ENCODE data around the gene BACH2. TPM values are rescaled to one million over a fixed set of nuclear protein-coding genes. Genes with fewer than 3 reads are reported as not detected.
"Not testable (repeated sequence)": the region's sequence is repeated elsewhere in the genome, so short reads cannot be mapped to it uniquely, and the experiment has no call there.

The BACH2 gene
- total and polyA plus RNA-seq, 2 of the 4 experiments (the other 2 are of a cell fraction): 1.3 to 1.4 TPM

DNA sequence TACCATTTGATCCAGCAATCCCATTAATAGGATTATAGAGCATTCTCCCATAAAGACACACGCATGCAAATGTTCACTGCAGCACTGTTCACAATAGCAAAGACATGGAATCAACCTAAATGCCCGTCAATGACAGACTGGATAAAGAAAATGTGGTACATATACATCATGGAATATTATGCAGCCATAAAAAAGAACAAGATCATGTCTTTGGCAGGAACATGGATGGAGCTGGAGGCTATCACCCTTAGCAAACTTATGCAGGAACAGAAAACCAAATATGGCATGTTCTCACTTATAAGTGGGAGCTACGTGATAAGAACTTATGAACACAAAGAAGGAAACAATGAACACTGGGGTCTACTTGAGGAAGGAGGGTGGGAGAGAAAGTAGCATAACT is 180.5 kb downstream of the BACH2 start:
- H2BK5ac ChIP-seq (ENCODE audit: low read depth, low read length, poor library complexity, severe bottlenecking); H2AK5ac ChIP-seq (ENCODE audit: low read depth, low read length); H3K14ac ChIP-seq (replicated peaks; ENCODE audit: low read depth, low read length); H3K4me1 ChIP-seq (ENCODE audit: control insufficient read depth, insufficient read depth, low read length); H2AFZ ChIP-seq (replicated peaks; ENCODE audit: low read length, poor library complexity); H2BK120ac ChIP-seq (ENCODE audit: low read depth, low read length); H2BK20ac ChIP-seq (ENCODE audit: low read depth, low read length); CTCF ChIA-PET; H2BK15ac ChIP-seq (ENCODE audit: low read depth, low read length); H3K56ac ChIP-seq (ENCODE audit: extremely low read depth, insufficient read depth, low read length); H4K20me1 ChIP-seq (ENCODE audit: insufficient read depth, low read length); H3K9ac ChIP-seq (ENCODE audit: low read depth, low read length); H4K91ac ChIP-seq (ENCODE audit: insufficient read depth, low read depth, low read length); H3K4me2 ChIP-seq (ENCODE audit: low read depth, low read length); in situ Hi-C loops (cut with MboI; ENCODE audit: low sequenced_read_pairs); H3K9me1 ChIP-seq (ENCODE audit: insufficient read depth, low read length); ATAC-seq (ENCODE audit: low read depth); POLR2A ChIA-PET (ENCODE audit: unreplicated experiment); H2AK9ac ChIP-seq (replicated peaks; ENCODE audit: low read depth, low read length, poor library complexity); DNase-seq; H3K27ac ChIP-seq (ENCODE audit: insufficient read depth, low read length); H4K8ac ChIP-seq (ENCODE audit: low read depth in 2 of 2, low read length in 2 of 2); dilution Hi-C loops (cut with HindIII; ENCODE audit: low sequenced_read_pairs, unreplicated experiment); H4K5ac ChIP-seq (ENCODE audit: low read depth, low read length); H3K23ac ChIP-seq (ENCODE audit: low read depth, low read length); BruUV-seq (replicated peaks); H3K79me1 ChIP-seq (ENCODE audit: low read depth in 1 of 2, low read length in 2 of 2); H3K9me3 ChIP-seq (ENCODE audit: control insufficient read depth, insufficient read depth, low read length); H3K4me3 ChIP-seq (ENCODE audit: insufficient read depth, low read depth, low read length); H3K36me3 ChIP-seq (ENCODE audit: control insufficient read depth, insufficient read depth, low read length); H3K18ac ChIP-seq (ENCODE audit: low read depth, low read length); H3K4ac ChIP-seq (ENCODE audit: low read depth, low read length); H3K27me3 ChIP-seq (ENCODE audit: control insufficient read depth, insufficient read depth, low read length); intact Hi-C loops (cut with micrococcal nuclease): not testable (repeated sequence)
- WGBS, 2 experiments (ENCODE audit: extremely low coverage in 2 of 2, insufficient read length in 1 of 2): no CpG with 5 or more reads among the region's 3 CpGs
